HG03432 (cell line): ENCODE measurements around the gene IL9R.
"Not testable (repeated sequence)": the region's sequence is repeated elsewhere in the genome, so short reads cannot be mapped to it uniquely, and the experiment has no call there.

Experiments used
- ATAC-seq: cut with Tn5 transposase; IDR thresholded peaks from one replicate; pipeline ENCODE4 v1.9.1; 2021; ENCODE audit warnings: mild to moderate bottlenecking, moderate library complexity; ENCODE audit not compliant: unreplicated experiment

Gene IL9R

GRCh38 chrX:156029296-156029695, 31.8 kb downstream of the IL9R start:
- not testable (repeated sequence) for ATAC-seq

DNA sequence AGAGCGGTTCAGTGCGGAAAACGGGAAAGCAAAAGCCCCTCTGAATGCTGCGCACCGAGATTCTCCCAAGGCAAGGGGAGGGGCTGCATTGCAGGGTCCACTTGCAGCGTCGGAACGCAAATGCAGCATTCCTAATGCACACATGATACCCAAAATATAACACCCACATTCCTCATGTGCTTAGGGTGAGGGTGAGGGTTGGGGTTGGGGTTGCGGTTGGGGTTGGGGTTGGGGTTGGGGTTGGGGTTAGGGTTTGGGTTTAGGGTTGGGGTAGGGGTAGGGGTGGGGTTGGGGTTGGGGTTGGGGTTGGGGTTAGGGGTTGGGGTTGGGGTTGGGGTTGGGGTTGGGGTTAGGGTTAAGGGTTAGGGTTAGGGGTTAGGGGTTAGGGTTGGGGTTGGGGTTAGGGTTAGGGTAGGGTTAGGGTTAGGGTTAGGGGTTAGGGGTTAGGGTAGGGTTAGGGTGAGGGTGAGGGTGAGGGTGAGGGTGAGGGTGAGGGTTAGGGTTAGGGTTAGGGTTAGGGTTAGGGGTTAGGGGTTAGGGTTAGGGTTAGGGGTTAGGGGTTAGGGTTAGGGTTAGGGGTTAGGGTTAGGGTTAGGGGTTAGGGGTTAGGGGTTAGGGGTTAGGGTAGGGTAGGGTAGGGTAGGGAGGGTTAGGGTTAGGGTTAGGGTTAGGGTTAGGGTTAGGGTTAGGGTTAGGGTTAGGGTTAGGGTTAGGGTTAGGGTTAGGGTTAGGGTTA, 32.4 kb downstream of the IL9R start:
- ATAC-seq: not testable (repeated sequence)

DNA sequence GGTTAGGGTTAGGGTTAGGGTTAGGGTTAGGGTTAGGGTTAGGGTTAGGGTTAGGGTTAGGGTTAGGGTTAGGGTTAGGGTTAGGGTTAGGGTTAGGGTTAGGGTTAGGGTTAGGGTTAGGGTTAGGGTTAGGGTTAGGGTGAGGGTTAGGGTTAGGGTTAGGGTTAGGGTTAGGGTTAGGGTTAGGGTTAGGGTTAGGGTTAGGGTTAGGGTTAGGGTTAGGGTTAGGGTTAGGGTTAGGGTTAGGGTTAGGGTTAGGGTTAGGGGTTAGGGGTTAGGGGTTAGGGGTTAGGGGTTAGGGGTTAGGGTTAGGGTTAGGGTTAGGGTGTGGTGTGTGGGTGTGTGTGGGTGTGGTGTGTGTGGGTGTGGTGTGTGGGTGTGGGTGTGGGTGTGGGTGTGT, 33.0 kb downstream of the IL9R start:
- ATAC-seq: not testable (repeated sequence)
